Kidney (tissue), 14 donors: ENCODE results near the gene GYS1. TPM values are rescaled to one million over a fixed set of nuclear protein-coding genes. Genes with fewer than 3 reads are reported as not detected.

Experiments
- DNase-seq, 5 donors: peaks; one replicate each; pipeline ENCODE4 v3.0.0-alpha.2; 2013 to 2020
- FAIRE-seq: peaks from 2 replicates; lab custom pipeline; 2012; peaks lifted over from hg19 to GRCh38; lab: Jason Lieb, UNC
- H3K27ac ChIP-seq, 2 donors: one replicate each; pipeline ENCODE4 v1.7.0; 2013; ENCODE audit warnings: low read depth in 2 of 2, low read length in 2 of 2, inconsistent platforms in 1 of 2
- H3K27me3 ChIP-seq: one replicate; pipeline ENCODE4 v1.7.1; 2013; ENCODE audit warnings: low read length, inconsistent platforms; ENCODE audit not compliant: control insufficient read depth, insufficient read depth
- H3K36me3 ChIP-seq, 3 donors: one replicate each; pipeline versions ENCODE4 v1.7.0 to v1.7.1; 2013; ENCODE audit warnings: low read length in 3 of 3, control low read depth in 1 of 3, inconsistent platforms in 1 of 3; ENCODE audit not compliant: insufficient read depth in 3 of 3, control insufficient read depth in 2 of 3
- H3K4me1 ChIP-seq, 3 donors: one replicate each; pipeline versions ENCODE4 v1.7.0 to v1.7.1; 2013; ENCODE audit warnings: low read length in 3 of 3, inconsistent platforms in 1 of 3, low read depth in 1 of 3; ENCODE audit not compliant: control insufficient read depth in 2 of 3, insufficient read depth in 2 of 3
- H3K4me3 ChIP-seq, 3 donors: one replicate each; pipeline versions ENCODE4 v1.7.0 to v1.8.1; 2013; ENCODE audit warnings: low read length in 3 of 3, control low read depth in 1 of 3, inconsistent platforms in 1 of 3
- H3K9ac ChIP-seq, 3 donors: one replicate each; pipeline versions ENCODE4 v1.7.0 to v1.7.1; 2013; ENCODE audit warnings: low read length in 3 of 3, control low read depth in 1 of 3, inconsistent platforms in 1 of 3
- H3K9me3 ChIP-seq, 3 donors: one replicate each; pipeline versions ENCODE4 v1.7.0 to v1.7.1; 2013; ENCODE audit warnings: low read length in 3 of 3, control low read depth in 1 of 3, inconsistent platforms in 1 of 3; ENCODE audit not compliant: control insufficient read depth in 2 of 3, insufficient read depth in 1 of 3
- intact Hi-C: fragments of 100-400 bp; cut with DNase I; formaldehyde crosslinking; loops from one replicate; pipeline ENCODE4 v1.11.1; 2022
- polyA plus RNA-seq: library from polyadenylated mRNA; stranded (reverse); fragments of 350-450 nt; fragmentation: Illumina TruSeq; extraction: RNeasy Lipid Tissue Mini Kit (QIAGEN cat#74804); gene quantifications from one replicate; pipeline ENCODE4 v1.2.3, GENCODE V29; 2014; ENCODE audit warnings: low read depth, low replicate concordance; ENCODE audit not compliant: insufficient read depth
- total RNA-seq: library from RNA; stranded (reverse); fragmentation: NEBNext Ultra II Directional; extraction: Animal tissue kit (Norgen Biotek cat#: 25700); gene quantifications from one replicate; pipeline ENCODE4 v1.2.1, GENCODE V29; 2021
- TF ChIP-seq, protein P1 (sequence below): IDR thresholded peaks from 3 replicates; pipeline ENCODE4 v1.5.1; 2012; ENCODE audit warnings: mild to moderate bottlenecking, moderate library complexity, borderline replicate concordance; ENCODE audit not compliant: insufficient read depth; ENCODE audit errors: extremely low read depth
- donor health status: control.
- donor health status: control.
- donor health status: control.
- donor health status: control.
- donor health status: control.
- donor health status: DM: yes; HTN: yes; CAD: no.
- donor health status: Normal renal cell carcinoma (clear cell type).

Gene GYS1
- total and polyA plus RNA-seq, 2 donors from 2014 or later, result 23.9 to 41.5 TPM

DNA sequence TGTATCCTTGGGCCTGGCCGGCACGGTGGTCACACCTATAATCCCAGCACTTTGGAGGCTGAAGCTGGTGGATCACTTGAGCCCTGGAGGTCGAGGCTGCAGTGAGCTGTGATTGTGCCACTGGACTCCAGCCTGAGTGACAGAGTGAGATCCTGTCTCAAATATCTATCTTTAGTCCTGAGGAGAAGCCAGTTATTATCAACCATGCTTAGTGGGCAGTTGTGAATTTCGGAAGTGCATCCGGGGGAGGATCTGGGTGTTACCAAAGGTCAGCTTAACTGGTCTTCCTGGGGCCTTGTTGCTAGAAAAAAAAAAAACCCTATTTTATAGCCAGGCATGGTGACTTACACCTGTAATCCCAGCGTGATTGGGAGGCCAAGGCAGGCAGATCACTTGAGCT is 50.0 kb downstream of the GYS1 start:
- no peaks in the 10 kb centered on the region for H3K4me1 ChIP-seq
- no peak overlapping the region for H3K4me3 ChIP-seq
- no peak for DNase-seq
- peaks cover 0 to 4% (median 0%) of the 10 kb centered on the region in 3 donors for H3K9me3 ChIP-seq
- intact Hi-C loops, result no loop called here
- no peak overlapping the region for H3K9ac ChIP-seq
- TF ChIP-seq, protein P1, sequence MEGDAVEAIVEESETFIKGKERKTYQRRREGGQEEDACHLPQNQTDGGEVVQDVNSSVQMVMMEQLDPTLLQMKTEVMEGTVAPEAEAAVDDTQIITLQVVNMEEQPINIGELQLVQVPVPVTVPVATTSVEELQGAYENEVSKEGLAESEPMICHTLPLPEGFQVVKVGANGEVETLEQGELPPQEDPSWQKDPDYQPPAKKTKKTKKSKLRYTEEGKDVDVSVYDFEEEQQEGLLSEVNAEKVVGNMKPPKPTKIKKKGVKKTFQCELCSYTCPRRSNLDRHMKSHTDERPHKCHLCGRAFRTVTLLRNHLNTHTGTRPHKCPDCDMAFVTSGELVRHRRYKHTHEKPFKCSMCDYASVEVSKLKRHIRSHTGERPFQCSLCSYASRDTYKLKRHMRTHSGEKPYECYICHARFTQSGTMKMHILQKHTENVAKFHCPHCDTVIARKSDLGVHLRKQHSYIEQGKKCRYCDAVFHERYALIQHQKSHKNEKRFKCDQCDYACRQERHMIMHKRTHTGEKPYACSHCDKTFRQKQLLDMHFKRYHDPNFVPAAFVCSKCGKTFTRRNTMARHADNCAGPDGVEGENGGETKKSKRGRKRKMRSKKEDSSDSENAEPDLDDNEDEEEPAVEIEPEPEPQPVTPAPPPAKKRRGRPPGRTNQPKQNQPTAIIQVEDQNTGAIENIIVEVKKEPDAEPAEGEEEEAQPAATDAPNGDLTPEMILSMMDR, result no peak
- H3K36me3 ChIP-seq, result peaks cover 0 to 2% (median 0%) of the 10 kb centered on the region in 3 donors
- no peak for FAIRE-seq
- H3K27ac ChIP-seq, result no peak overlapping the region
- no peaks in the 10 kb centered on the region for H3K27me3 ChIP-seq

DNA sequence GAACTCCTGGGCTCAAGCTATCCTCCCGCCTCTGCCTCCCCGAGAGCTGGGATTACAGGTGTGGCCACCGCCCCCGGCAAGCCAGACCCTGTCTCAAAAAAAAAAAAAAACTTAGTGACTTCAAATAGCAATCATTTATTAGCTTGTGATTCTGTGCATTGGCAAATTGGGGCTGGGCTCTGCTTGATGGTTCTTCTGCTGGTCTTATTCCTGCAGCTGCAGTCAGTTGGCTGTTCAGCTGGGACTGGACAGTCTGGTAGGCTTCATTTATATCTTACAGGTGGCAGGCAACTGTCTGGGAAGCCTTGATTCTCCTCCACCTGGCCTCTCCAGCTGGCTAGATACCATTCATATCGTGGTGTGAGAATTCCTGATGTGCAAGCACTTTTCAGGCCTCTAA is 52.2 kb downstream of the GYS1 start:
- FAIRE-seq (no peak), DNase-seq (peak in 1 of 5 donors; percentile 27)
- Histone ChIP-seq H3K4me3 (no peak overlapping the region), H3K4me1 (no peaks in the 10 kb centered on the region), H3K9ac (no peak overlapping the region), H3K27me3 (no peaks in the 10 kb centered on the region), H3K27ac (no peak overlapping the region), H3K36me3 (peaks cover 0 to 2% (median 0%) of the 10 kb centered on the region in 3 donors), H3K9me3 (peaks cover 0 to 4% (median 0%) of the 10 kb centered on the region in 3 donors)
- intact Hi-C loops, result no loop called here
- TF ChIP-seq, protein P1, result no peak

DNA sequence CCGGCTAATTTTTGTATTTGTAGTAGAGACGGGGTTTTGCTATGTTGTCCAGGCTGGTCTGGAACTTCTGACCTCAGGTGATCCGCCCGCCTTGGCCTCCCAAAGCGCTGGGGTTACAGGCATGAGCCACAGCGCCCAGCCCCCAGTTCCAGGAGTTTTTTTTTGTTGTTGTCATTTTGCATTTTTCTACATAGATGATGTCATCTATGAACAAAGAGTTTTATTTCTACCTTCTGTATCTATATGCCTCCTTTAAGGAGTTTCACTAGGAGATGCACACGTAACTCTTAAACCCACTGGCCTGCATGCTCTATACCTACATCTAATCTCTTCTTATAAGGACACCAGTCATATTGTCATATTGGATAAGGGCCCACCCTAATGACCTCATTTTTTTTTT is 54.9 kb downstream of the GYS1 start:
- DNase-seq (peak in 1 of 5 donors; percentile 35), FAIRE-seq (no peak)
- TF ChIP-seq, protein P1, result no peak
- no peak overlapping the region for H3K4me3 ChIP-seq
- H3K36me3 ChIP-seq, result peaks cover 0 to 2% (median 0%) of the 10 kb centered on the region in 3 donors
- intact Hi-C loops, result no loop called here
- no peak overlapping the region for H3K9ac ChIP-seq
- H3K4me1 ChIP-seq, result peaks cover 0 to 5% (median 0%) of the 10 kb centered on the region in 3 donors
- no peaks in the 10 kb centered on the region for H3K27me3 ChIP-seq
- no peak overlapping the region for H3K27ac ChIP-seq
- peaks cover 0 to 4% (median 0%) of the 10 kb centered on the region in 3 donors for H3K9me3 ChIP-seq

DNA sequence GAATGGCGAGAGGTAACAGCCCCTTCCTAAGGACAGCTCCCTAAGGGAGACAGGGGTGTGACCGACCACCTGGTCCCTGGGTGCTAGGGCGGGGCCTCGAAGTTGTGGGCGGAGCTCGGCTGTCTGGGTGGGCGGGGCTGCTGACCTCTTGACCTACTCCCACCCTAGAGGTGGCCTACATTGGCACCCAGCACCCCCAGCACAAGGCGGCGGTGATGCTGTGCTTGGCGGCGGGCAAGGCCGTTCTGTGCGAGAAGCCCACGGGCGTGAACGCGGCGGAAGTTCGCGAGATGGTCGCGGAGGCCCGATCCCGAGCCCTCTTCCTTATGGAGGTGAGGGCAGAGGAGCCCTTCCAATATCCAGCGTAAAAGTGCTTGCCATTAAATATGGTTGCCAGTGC is 57.2 kb downstream of the GYS1 start:
- no peak overlapping the region for H3K4me3 ChIP-seq
- DNase-seq (peak in 2 of 5 donors; percentile 57 to 75), FAIRE-seq (no peak)
- H3K9me3 ChIP-seq, result peaks cover 0 to under 1% (median 0%) of the 10 kb centered on the region in 3 donors
- H3K4me1 ChIP-seq, result peaks cover 0 to 5% (median 0%) of the 10 kb centered on the region in 3 donors
- TF ChIP-seq, protein P1, result no peak
- H3K27ac ChIP-seq, result no peak overlapping the region
- H3K27me3 ChIP-seq, result no peaks in the 10 kb centered on the region
- intact Hi-C loops, result no loop called here
- H3K36me3 ChIP-seq, result no peaks in the 10 kb centered on the region
- H3K9ac ChIP-seq, result no peak overlapping the region
